ES-I3 (cell line): ENCODE results near the gene HACE1.
"Not testable (repeated sequence)": the region's sequence is repeated elsewhere in the genome, so short reads cannot be mapped to it uniquely, and the experiment has no call there.

Experiments
- H3K36me3 ChIP-seq: 2 replicates; pipeline ENCODE4 v1.6.1; 2013; ENCODE audit warnings: mild to moderate bottlenecking, low read length, control low read depth, moderate library complexity; ENCODE audit not compliant: insufficient read depth
- H3K4me1 ChIP-seq: 2 replicates; pipeline ENCODE4 v1.6.1; 2013; ENCODE audit warnings: mild to moderate bottlenecking, control low read depth, low read length; ENCODE audit not compliant: insufficient read depth
- H3K9ac ChIP-seq: 2 replicates; pipeline ENCODE4 v1.6.1; 2013; ENCODE audit warnings: low read depth, mild to moderate bottlenecking, low read length, moderate library complexity
- H3K9me3 ChIP-seq: 2 replicates; pipeline ENCODE4 v1.6.1; 2013; ENCODE audit warnings: mild to moderate bottlenecking, low read length, moderate library complexity; ENCODE audit not compliant: control insufficient read depth, insufficient read depth

HACE1 gene

DNA sequence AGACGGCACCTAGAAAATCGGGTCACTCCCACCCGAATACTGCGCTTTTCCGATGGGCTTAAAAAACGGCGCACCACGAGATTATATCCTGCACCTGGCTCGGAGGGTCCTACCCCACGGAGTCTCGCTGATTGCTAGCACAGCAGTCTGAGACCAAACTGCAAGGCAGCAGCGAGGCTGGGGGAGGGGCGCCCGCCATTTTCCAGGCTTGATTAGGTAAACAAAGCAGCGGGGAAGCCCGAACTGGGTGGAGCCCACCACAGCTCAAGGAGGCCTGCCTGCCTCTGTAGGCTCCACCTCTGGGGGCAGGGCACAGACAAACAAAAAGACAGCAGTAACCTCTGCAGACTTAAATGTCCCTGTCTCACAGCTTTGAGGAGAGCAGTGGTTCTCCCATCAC lies 122.2 kb downstream of the HACE1 start:
- not testable (repeated sequence) for H3K9ac ChIP-seq, H3K36me3 ChIP-seq, H3K9me3 ChIP-seq, H3K4me1 ChIP-seq

DNA sequence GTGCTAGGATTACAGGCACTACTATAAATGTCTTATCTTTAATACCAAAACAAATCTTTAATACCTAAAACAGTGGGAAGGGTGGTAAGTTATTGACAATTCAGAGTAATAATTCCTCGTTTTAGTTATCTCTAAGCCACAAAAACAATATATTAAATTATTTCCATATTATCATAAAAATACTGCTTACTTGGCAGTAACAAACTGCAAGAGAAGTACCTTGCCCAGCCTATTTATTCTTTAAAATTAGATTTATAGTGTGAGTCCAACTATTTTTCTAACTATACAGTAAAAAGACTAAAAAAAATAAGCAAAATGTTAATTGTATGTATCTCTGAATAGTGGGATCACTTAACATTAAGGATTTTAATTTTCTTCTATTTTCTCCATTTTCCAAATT lies 123.2 kb downstream of the HACE1 start:
- no peaks in the 10 kb centered on the region for H3K9me3 ChIP-seq

DNA sequence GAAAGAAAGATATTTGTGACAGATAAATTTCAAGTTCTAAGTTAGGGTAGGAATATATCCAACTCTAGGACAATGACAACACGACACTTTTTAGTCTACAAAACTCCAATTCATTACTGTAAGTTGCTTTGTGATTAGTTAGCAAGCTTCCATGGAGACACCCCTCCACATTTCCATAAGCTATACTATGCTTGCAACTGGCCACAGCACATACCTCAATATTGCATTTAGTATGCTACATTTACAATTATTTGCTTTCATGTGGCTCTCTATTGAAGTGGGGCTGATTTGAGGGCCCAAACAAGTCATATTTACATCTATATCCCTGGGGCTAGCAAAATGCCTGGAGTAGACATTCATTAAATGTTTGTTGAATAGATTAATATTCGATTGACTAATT lies 129.3 kb downstream of the HACE1 start:
- no peaks in the 10 kb centered on the region for H3K9me3 ChIP-seq
- no peak overlapping the region for H3K9ac ChIP-seq
- 0 out of 2 replicates have a peak, but pooled peaks cover 3% of the 10 kb centered on the region for H3K4me1 ChIP-seq
- H3K36me3 ChIP-seq = no peaks in the 10 kb centered on the region

More for the DNA sequence above, 123.2 kb downstream of the HACE1 start:
- no peaks in the 10 kb centered on the region for H3K36me3 ChIP-seq
- no peak overlapping the region for H3K9ac ChIP-seq
- no peaks in the 10 kb centered on the region for H3K4me1 ChIP-seq

DNA sequence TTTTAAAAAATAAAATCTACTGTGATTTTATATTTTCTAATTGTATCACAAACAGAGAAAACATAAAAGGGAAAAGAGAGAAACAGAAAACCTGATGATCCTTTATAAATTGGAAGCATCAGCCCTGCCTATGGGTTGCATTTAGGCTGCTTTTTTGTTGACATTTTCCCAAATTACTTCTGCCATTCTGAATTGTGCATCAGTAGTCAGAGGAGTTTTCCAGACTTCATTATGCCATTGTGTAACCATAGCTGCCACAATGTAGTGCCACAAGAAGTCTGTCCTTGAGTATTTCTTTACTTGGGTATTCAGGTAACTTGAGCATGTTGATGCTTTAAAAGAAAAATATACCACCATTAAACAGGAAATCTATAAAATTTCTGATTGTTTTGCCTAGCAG lies 130.3 kb downstream of the HACE1 start:
- Histone ChIP-seq H3K4me1 (0 out of 2 replicates have a peak, but pooled peaks cover 3% of the 10 kb centered on the region), H3K36me3 (no peaks in the 10 kb centered on the region), H3K9me3 (no peaks in the 10 kb centered on the region), H3K9ac (no peak overlapping the region)

DNA sequence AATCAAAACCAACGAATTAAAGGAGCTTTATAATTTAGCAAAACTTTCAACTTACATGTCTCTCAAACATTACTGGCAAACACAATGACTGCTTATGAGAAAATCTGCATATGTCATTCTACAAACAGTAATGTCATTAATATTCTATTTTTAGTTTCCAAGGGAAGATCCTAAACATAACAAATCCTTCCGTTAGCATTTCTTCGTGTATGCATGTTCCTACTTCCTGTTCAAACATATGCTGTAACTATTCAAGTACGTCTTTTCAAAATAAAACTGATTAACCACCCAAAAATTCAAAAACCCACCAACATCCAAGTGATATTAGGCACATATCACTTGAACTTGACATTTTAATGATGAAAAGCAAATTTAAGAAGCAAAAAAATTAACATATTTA lies 131.3 kb downstream of the HACE1 start:
- no peaks in the 10 kb centered on the region for H3K36me3 ChIP-seq
- H3K4me1 ChIP-seq = 0 out of 2 replicates have a peak, but pooled peaks cover 3% of the 10 kb centered on the region
- H3K9ac ChIP-seq = no peak overlapping the region
- H3K9me3 ChIP-seq = no peaks in the 10 kb centered on the region

DNA sequence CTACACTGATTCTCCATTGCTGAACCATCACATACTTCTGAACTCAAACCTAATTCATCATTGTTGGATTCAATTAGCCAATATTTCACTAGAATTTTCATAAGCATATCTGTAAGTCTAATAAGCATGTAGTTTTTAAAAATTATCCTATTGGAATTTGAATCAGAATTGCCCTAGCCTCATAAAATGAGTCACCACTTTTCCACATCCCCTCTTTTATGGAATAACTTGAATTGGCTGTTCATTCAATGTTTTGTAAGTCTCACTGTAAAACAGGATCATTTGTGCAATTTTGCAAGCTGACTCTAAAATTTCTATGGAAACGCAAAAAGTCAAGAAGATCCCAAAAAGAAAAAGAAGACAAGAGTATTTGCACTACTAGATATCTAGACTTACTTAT lies 141.0 kb downstream of the HACE1 start:
- no peak overlapping the region for H3K9ac ChIP-seq
- H3K9me3 ChIP-seq = no peaks in the 10 kb centered on the region
- no peaks in the 10 kb centered on the region for H3K36me3 ChIP-seq
- no peaks in the 10 kb centered on the region for H3K4me1 ChIP-seq

DNA sequence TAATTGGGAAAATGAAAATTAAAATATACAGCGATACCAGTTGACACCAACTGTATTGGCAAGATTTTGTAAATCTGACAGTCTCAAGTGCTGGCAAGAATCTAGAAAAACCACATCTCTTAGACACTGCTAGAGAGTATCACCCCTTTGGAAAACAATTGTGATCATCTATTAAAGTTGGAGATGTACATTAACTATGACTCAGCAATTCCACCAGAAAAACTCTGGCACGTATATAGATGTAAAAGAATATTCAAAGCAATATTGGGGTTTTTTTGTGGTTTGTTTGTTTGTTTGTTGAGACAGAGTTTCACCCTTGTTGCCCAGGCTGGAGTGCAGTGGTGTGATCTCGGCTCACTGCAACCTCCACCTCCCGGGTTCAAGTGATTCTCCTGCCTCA lies 142.9 kb downstream of the HACE1 start:
- H3K9ac ChIP-seq = no peak overlapping the region
- no peaks in the 10 kb centered on the region for H3K36me3 ChIP-seq
- no peaks in the 10 kb centered on the region for H3K4me1 ChIP-seq
- no peaks in the 10 kb centered on the region for H3K9me3 ChIP-seq

DNA sequence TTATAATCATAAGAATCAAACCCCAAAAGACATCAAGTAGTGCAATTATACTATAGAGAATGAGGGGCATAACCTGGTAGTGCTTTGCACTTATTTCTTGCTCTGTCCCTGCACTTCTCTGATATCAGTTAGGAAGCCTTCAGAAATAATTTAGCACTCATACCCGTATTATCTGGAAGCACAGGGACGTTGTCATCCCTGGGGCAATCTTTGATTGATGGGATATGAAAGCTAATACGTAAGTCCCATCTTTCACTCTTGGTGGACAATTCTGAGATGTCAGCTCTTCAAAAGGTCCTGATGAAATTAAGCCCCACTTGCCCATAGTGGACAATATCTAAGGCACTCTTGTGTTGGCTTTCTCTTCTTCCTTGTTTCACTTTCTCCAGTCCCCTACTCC lies 144.9 kb downstream of the HACE1 start:
- Histone ChIP-seq H3K9ac (no peak overlapping the region), H3K36me3 (no peaks in the 10 kb centered on the region), H3K9me3 (no peaks in the 10 kb centered on the region), H3K4me1 (no peaks in the 10 kb centered on the region)

DNA sequence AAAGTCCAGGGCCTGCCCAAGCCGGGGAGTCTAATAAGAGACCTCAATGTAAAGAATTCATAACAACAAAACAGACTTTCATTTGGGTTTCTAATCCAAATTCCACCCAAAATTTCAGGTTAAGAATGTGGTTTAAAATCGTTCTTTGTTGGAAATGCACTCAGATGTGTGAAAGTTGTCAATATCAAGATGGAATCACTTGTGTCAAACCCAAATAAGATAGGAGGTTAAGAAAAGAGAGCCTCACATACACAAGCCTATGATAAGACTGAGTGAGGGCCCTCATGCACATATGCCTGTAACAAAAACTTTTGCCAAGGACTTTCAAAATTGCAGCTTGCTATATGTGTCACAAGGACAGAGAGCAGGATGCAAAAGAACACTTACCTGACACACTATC lies 145.7 kb downstream of the HACE1 start:
- Histone ChIP-seq H3K9ac (no peak overlapping the region), H3K36me3 (no peaks in the 10 kb centered on the region), H3K9me3 (no peaks in the 10 kb centered on the region), H3K4me1 (no peaks in the 10 kb centered on the region)

DNA sequence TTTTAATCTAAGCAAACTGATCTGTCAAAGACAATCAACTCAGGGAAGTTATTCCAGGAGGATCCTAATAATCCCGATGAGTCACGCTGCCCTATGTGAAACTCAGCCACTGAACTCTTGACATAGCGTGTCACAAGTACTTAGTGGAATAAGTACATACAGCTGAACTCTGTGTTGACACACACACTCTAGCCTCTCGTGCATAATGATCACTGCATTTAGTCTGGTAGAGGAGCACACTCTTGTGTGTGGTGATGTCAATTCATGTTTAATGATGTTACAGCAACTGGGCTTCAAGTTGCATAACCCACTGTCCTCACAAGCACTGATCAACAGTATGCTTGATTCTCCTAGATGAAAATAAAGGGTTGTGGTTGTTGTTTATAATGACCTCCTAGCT lies 148.3 kb downstream of the HACE1 start:
- Histone ChIP-seq H3K36me3 (no peaks in the 10 kb centered on the region), H3K9ac (no peak overlapping the region), H3K9me3 (no peaks in the 10 kb centered on the region), H3K4me1 (no peaks in the 10 kb centered on the region)

DNA sequence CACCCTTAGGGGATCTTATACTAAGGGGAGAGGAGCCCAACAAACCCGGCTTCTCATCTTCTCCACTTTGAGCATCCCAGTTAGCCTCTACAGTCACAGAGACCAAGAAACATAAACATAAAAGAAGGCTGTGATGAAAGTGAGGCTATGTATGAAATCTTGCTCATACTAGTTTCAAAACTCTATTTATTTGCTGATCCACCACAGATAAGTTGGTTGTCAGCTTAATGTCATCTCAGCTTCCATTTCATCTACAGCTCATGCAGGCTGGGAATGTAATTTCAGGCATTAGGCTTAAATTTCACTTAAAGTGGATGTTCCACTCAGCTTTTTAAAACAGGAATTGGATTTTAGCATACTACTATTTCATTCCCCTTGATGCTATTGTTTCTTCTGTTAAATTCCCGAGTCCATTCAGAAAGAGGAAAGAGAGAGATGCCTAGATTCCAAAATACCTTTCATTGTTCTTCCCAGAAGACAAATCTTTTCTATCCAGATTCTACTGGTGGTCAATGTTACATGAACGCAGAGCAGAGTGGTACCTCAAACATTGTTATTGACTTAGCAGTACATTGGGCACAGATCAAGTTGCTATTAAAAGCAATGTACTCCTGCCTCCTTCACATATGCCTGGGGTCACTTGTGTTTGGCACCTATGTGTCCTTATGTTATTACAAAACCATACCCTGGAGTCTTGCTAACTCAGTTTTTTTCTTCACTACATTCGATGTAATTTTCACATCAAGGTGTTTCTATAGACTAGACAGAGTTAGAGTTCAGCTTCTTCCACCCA lies 149.0 kb downstream of the HACE1 start:
- no peaks in the 10 kb centered on the region for H3K36me3 ChIP-seq
- H3K9ac ChIP-seq = no peak overlapping the region
- no peaks in the 10 kb centered on the region for H3K9me3 ChIP-seq
- no peaks in the 10 kb centered on the region for H3K4me1 ChIP-seq

DNA sequence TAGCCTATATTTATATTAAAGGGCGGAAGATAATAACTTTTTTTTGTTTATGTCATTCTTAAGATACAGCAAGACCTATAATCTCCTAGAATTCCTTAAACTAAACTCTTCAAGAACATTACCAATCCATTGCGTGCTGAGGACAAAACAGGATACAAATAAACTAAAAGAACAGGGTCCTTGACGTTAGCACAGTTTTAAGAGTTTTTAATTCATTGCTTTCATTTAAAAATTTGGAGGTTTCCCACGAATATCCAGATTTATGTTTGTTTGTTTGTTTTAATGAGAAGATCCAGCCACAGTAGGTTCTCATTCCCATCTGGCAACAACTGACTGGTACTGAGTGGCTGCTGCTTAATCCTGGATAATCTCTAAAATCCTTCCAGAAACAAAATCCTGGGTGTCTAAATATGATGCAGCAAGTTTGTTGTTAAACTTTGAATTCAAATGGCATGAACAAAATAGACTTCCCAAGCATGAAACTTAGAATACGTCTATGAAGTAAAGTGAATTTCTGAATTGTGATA lies 153.7 kb downstream of the HACE1 start:
- Histone ChIP-seq H3K9ac (no peak overlapping the region), H3K4me1 (no peaks in the 10 kb centered on the region; the same call in 1 of the 2 replicates), H3K36me3 (no peaks in the 10 kb centered on the region), H3K9me3 (no peaks in the 10 kb centered on the region)

DNA sequence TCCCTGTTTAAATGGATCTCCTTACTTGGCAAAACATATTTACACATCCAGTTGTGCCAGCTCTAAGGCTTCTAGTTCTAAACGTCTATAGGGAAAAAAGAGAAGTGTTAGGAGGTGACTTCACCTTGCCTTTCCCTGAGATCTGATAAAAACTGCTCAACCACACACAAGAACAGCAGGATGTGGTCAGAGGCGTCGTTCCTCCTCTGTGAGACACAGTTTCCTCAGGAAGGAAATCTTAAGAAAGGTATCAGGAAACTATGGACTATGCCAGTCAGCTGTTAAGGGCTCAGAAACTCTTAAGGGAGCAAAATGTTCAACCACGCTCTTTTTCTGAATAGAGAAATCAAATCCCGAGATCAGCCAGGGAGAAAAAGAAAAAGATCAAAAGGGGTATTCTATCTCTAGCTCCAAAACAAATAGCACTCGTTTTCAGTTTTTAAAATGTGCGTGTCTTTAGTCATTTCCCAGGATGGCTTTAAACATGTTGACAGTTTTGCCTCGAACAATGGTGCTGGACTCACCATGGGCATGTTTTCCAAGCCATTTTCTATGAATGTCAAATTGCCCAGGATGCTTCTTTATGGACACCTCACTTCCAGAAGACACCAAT lies 154.5 kb downstream of the HACE1 start:
- H3K9ac ChIP-seq = no peak overlapping the region
- no peaks in the 10 kb centered on the region; the same call in none of the 2 replicates for H3K4me1 ChIP-seq
- H3K36me3 ChIP-seq = no peaks in the 10 kb centered on the region
- H3K9me3 ChIP-seq = no peaks in the 10 kb centered on the region

DNA sequence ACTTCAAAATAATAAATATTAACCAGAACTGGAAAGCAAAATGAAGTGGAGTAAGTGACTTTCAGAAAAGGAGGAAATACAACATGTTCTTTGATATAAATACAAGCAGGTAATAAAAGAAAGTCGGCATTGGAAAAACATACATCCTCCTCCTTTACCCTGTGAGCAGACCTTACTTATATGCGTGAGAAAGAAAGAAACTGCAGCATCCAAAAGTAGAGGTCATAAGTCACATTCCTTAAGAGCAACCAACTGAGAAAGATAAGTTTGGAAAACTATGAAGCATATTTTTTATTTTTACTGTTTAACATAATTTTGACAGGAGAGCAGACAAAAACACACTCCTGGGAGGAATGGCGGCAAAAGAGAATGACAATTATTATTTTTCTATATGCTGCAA lies 155.5 kb downstream of the HACE1 start:
- no peaks in the 10 kb centered on the region; the same call in none of the 2 replicates for H3K4me1 ChIP-seq
- H3K36me3 ChIP-seq = no peaks in the 10 kb centered on the region
- H3K9ac ChIP-seq = no peak overlapping the region
- H3K9me3 ChIP-seq = no peaks in the 10 kb centered on the region
